Measurements from ENCODE around the gene MAP2K5.
"Not testable (repeated sequence)": the region's sequence is repeated elsewhere in the genome, so short reads cannot be mapped to it uniquely, and the experiment has no call there.

Gene MAP2K5

DNA sequence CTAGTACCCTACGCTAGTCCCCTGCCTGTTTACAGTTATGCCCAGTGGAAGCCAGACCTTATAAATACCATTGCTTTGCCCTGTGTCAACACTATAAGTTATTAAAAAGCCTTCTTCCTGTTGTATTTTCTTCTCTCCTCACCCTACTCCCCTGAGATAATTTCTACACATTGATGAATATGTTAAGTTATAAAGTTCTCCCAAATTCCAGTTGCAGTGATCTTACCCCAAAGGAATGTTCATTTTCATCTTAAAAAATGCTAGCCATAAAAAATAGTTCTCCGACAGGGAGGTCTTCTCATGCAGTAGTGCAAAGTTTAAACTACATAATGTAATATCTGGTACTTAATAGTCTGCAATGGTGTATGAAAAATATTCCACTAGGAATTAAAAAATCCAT, 58.6 kb downstream of the MAP2K5 start:
- DNase-seq (ENCODE audit: low spot score), result no peak

DNA sequence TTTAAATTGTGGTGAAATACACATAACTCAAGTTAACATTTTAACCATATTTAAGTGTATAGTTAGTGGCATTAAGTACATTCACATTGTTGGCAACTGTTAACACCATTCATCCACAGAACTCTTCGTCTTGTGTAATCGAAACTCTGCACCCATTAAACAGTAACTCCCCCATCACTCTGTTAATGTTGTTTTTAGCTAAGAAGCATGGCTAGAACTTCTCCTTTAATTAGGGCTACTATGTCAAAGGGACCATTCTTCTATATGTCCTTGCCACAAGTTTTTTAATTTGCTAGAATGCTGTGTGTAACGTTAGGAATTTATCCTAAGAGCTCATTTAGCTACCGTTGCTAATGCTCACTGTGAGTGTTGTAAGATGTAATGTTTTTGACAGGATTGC, 60.6 kb downstream of the MAP2K5 start:
- no peak for DNase-seq (ENCODE audit: low spot score)

DNA sequence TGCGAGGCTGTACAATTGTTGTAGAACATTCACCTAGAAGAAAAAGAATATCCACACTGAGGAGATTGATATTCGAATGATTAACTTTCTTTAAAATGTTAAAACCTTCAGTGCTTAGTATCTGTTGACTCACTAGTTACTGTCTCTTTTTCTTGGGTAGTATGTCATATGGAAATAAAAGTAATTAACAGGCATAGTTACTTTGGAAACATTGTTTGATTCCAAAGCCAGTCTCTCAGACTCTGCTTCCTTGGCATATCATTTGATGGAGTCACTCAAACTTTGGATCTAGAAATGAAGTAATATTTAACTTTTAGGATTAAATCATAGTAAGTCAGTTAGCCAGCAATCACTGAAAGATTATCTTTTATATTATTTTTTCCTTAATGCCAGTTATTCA, 63.4 kb downstream of the MAP2K5 start:
- no peak for DNase-seq (ENCODE audit: low spot score)

DNA sequence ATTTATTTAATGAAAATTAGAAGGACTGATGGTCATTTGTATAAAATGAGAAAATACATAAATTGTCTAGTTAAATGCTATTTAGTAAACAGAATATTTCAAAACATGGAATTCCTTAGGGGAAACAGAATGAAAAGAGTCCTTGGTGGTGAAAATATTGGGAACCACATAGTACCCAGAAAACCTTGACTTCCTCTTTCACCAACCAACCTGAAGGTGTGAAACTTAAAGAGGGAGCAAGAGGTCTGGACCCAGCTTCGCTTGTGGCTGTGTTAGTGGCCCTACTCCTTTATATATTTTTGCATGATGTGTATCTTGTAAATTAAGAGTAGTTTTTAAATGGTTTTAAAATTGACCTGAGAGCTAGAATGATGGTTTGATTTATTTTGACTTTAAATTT, 64.2 kb downstream of the MAP2K5 start:
- DNase-seq (ENCODE audit: low spot score), result no peak

DNA sequence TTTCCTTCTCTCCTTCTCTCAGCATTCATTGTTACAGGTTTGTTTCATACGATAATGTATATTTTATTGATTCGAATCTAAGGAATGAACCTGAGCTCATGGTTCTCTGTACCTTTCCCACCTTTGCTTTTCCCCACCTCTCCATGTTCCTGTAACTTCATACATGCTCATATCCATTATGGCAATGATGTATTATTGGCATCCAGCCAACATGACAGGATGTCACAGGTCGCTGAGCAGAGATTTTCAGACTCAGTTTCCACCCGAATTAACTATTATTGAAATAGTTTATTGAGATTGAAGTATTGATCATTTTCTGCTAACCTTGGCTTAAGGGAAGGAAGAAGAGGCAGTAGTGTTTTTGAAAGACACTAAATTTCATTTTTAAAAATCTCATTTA, 64.8 kb downstream of the MAP2K5 start:
- no peak for DNase-seq (ENCODE audit: low spot score)

DNA sequence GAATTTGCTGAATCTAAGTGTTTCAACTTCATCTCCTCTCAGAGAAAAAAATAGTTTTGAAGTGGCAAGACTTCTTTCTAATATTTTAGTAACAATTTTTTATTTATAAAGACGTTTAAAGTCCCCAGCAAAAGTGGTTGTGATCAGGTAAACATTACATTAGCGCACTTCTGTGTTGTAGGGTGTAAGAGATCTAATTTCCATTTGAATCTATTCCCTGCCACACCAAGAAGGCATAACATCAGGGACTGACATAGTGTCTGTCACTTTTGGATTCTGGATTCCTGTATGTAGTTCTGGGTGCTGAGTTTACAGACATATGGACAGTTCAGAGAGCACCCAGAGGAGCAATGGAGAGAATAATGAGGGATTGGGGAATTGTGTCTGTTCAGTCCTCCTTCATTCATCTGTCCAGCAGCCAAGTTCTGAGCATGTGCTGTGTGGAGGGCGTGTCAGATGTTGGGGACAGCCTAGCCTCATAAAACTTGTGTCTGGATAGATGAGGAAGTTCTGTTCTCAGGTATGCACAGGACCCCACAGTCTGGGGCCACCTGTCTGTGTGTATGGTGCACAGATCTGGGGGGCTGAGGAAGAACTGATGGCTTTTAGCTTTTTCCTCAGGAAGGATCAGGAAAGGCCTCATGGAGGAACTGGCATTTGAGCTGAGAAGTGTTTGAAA, 65.6 kb downstream of the MAP2K5 start:
- DNase-seq (ENCODE audit: low spot score), result no peak

DNA sequence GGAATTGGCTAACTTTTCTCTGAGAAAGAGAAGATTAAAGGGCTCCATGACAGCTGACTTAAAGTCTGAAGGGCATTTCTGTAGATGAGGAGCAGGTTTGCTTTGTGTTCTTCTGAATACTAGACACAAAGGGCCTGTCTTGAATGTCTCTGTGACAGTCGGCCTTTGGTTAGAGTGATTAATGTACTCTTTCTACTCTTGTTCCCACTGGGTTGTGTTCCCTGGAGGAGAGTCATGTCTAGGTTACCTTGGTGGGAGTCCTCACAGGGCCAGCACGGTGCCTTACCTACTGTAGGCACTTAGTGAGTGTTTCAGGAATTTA, 66.1 kb downstream of the MAP2K5 start:
- no peak for DNase-seq (ENCODE audit: low spot score)

DNA sequence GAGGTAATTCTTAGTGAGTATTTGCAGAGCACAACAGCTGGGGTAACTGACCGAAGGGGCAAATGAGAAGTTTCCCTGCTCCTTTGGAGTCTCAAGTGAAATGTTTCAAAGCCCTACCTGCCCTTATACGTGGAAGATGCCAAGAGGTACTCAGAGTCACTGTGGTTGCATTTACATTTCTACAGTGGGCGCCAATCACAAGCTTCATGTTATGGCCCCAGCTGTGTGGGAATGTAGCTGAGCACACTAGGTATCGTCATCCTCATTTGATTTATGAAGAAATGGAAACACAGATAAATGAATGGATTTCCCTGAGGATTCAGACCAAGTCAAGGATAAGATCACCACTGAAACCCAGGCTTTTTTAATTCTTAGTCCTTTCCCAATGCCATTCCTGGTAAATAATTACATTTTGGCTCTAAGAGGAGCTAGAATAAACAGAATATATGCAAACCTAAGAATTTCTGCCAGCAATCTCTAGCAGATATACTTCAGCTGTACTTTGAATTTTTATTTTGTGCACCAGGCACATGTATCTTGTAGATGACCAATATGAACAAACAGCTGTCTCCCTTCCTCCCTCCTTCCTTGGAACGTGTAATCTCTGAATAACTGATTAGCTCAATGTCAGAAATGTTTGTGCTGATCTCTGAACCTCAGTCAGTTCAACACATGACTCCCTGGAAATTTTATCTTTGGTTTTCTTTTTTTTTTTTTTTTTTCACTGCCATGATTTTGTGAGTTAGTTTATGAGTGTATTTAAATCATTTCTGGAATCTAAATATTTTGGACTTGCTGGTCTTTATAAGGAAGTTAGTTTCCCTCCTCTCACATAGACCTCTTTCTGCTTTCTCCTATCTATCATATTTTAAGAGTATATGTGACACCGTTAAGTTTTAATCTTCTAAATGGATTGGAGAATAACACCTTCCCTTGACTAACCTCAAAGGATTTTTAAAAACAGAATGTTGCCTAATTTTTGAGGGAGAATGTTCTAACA, 69.2 kb downstream of the MAP2K5 start:
- DNase-seq (ENCODE audit: low spot score), result no peak

DNA sequence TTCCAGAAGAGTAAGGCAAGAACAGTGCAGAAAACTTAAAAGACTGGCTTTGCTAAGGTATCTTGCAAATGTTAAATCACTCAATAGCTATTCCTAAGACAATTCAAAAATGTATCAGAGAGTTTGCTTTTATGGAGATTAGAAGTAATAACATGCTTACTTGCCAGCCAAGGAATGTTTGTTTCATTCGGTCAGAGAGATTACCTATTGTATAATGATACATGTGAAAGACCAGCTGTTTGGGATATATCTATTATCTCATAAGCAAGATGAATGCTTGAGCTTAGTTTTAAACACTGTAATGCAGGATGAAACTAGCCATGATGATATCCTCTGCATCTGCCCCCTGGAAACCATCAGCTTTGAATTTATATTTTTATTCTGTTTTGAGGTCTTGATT, 70.7 kb downstream of the MAP2K5 start:
- DNase-seq (ENCODE audit: low spot score), result no peak

DNA sequence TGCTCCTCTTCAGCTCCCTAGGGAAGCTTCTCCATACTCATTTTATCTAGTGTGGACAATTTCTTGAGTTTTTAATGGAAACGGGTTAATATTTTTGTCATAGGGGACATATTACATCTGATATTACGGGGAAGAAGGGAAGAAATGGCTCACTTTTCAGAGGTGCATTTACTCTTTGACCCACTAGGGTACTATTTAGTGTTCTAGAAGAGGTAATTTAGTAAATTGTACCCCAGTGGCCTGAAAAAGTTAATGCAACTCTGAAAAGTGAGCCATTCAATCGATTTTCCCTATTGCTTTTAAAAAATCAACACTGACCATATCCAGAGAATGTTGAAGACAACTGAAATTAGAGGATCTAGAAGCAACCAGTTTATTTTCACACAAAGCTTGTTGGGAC, 71.2 kb downstream of the MAP2K5 start:
- DNase-seq (ENCODE audit: low spot score), result no peak

DNA sequence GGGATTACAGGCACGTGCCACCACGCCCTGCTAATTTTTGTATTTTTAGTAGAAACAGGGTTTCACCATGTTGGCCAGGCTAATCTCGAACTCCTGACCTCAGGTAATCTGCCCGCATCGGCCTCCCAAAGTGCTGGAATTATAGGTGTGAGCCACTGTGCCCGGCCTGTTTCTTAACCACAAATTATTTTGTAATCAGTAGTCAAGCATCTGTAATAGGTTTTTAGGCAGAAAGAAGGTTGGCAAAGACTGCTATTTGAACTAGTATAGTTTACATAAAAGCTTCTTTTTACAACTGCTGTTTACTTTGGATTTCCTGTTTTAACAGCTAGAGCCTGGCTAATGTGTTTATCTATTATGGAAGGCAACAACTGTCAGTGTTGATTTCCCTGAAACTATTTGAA, 72.6 kb downstream of the MAP2K5 start:
- not testable (repeated sequence) for DNase-seq (ENCODE audit: low spot score)

DNA sequence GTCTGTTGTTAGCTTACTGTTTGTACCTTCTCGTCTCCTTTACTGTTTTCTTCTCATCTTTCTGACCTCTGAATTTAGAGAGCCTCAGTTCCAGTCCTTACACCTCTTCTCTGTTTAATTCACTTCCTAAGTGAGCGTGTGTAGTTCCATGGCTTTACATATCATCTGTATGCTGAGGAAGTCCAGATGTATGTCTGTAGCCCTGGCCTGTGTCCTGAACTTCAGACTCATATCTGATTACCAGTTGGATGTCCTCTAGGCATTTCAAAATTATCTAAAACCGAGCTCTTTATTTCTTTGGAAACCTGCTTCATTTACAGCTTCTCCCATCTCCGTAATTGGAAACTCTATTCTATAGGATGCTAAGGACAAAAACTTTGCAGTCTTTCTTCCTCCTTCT, 75.8 kb downstream of the MAP2K5 start:
- no peak for DNase-seq (ENCODE audit: low spot score)

DNA sequence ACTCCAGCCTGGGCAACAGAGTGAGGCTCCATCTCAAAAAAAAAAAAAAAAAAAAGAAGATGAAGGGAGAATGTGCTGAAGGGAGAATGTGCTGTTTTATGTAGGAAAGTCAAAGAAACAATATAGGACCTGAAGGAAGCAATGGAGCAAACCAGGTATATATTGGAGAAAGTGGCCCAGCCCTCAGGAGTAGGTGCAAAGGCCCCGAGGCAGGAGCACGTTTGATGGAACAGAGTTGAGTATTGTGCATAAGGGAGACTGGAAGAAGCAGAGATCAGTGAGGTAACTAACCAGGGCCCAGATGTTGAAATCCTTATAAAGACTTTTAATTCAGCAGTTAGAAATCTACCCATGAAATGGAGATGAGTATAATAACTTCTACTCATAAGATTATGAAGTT, 79.6 kb downstream of the MAP2K5 start:
- no peak for DNase-seq (ENCODE audit: low spot score)

DNA sequence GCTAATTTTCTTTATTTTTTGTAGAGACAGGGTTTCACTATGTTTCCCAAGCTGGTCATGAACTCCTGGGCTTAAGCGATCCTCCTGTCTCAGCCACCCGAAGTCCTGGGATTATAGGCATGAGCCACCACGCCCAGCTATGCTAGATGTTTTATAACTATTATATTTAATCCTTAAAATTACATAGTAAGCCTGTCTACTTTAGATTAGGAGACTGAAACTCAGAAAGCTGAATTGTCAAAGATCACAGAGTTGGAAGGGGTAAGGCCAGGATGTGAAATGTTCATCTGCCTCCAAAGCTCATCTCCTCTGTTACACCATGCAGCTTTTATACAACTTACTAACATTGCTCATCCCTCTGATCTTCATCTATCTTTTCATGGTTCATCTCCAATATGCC, 89.8 kb downstream of the MAP2K5 start:
- DNase-seq (ENCODE audit: low spot score), result no peak

DNA sequence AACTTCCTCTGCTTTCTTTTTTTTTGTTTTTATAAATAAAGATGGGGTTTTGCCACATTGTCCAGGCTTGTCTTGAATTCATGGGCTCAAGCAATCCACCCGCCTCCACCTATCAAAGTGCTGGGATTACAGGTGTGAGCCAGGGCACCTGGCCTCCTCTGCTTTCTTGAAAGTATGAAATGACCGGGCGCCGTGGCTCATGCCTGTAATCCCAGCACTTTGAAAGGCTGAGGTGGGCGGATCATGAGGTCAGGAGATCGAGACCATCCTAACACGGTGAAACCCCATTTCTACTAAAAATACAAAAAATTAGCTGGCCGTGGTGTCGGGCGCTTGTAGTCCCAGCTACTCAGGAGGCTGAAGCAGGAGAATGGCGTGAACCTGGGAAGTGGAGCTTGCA, 93.4 kb downstream of the MAP2K5 start:
- not testable (repeated sequence) for DNase-seq (ENCODE audit: low spot score)

DNA sequence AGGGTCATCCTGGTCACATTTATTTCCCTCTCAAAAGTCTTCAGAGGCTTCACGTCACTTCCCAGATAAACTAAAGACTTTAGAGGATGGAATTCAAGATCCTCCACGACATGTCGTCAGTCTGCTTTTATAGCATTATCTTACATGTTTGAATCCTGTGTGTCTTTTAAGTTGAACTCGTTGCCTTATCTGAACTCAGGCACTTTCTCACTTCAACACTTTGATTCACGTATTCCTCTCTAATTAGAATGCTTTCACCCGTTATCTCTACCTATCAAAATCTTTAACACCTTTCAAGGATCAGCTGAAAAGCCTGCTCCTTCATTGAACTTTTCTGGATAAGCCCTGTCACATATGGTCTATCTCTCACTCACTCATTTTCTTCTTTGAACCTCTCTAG, 97.1 kb downstream of the MAP2K5 start:
- DNase-seq (ENCODE audit: low spot score), result no peak

DNA sequence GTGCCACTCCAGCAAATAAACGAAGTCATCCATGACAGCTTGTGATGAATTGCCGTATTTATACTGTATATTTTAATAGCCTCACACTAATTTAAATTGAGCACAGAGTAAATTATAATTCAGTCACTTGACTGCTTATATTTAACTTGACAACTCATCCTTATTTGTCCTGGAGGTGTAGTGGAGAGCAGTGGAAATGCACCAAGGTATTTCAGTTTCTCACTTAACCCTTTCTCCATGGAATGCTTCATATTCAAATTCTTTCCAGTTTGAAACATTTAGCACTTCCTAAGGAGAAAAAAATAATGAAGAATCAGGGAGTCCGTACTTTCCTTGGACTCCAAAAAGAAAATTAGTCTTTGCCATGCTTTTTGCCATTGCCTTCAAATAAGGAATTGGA, 99.0 kb downstream of the MAP2K5 start:
- no peak for DNase-seq (ENCODE audit: low spot score)

DNA sequence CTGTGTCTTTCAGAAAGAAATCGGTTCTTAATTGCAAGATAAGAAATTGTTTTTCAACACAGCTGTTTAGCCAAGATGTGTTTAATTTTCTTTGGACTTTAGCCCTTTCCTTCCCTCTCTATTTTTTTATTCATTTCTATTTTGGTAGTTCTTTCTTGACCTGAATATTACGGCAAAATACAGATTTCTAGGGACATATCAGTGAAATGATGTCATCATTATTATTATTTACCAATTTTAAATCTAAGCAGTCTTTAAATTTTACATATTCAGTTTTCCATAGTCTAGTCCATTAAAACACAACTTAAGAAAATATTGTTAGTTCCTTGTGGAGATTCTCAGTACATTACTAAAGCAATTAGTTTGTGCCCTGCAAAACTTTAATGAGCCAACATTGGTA, 104.3 kb downstream of the MAP2K5 start:
- DNase-seq (ENCODE audit: low spot score), result no peak

DNA sequence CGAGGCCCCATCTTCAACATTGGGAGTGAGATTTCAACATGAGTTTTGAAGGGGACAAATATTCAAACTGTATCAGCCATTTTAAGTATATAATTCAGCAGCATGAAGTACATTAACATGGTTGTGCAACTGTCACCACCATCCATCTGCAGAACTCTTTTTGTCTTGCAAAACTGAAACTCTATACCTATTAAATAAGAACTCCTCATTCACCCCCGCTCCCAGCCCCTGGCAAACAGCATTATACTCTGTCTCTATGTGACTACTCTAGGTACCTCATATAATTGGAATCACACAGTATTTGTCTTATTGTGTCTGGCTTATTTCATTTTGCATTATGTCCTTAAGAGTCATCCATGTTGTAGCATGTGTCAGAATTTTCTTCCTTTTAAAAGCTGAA, 110.1 kb downstream of the MAP2K5 start:
- DNase-seq (ENCODE audit: low spot score), result no peak

DNA sequence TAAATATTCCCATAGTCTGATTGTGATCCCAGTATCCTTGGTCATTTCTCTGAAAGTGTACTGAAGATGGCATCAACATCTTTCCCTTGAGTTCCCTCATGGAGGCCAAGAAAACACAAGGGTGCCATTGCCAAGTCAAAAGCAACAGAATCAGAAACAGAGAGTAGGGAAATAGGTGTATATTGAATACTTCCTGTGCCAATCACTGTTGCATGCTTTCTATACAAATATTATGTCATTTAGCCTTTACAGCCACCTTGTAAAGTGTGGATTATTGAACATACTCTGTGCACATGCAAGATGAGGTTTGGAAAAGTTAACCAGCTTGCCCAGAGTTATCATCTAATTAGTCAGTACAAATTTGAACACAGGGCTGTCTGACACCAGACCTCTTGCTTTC, 117.9 kb downstream of the MAP2K5 start:
- DNase-seq (ENCODE audit: low spot score), result no peak

DNA sequence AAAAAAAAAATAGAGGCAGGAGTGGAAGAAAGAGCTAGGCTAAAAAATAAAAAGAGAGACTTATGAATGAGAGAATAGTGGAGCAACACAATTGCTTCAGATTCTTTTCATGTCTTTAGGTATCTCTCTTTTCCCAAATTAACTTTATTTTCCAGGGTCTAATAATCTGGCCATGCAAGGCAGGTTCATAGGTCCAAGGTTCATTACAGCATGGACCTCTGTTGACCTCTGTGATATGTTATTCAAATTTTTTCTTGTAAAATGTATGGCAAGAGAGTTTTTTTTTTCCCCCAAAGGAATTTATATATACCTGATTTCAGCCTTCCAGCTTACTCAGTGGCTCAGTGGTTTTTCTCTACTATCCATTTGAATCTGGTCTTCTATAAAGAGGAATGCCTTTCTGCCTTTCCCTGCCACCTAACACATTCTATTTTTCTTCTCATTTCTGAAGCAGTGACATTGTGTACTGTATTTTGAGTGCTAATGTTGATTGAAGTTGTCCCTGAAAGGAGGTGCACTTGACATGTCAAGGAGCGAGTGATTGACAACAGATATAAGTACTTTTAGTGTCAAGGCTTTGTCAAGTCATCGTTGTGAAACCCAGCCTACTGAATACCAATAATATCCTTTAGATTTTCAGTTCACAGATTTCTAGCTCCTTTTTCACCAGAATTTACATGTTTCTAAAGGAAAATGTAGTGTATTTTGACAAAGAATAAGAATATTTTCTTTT, 118.5 kb downstream of the MAP2K5 start:
- no peak for DNase-seq (ENCODE audit: low spot score)

DNA sequence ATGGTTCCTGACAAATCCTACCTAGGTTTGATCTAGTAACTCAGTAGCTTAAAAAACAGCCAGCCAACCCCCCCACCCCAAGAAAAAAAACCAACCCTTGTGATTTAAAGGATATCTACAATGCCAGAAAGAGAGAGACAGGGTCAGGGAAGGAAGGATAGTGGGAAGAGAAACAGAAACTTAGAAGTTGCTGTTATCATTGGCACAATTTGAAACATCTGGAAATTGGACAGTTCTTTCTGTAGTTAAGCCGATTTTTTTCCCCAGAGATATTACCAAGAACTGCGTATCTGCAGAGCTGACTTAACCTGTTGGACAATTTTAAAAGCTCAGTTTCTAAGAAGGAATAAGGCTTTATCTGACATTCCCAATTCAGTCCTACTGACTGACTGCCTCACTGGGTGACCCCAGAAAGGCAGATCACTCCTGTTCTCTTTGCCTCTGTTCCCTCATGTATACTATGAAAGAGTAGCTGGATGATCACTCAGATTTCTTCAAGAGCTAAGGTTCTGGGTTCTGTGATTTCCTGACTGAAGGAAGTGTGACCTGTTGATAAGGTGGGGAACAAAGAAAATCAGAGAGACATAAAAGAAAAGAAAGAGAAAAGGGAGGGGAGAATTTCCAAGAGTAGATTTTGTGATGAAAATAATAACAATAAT, 128.3 kb downstream of the MAP2K5 start:
- DNase-seq (ENCODE audit: low spot score), result no peak

All from AG08395 (cell line).